KBM-7 (cell line): Measurements from ENCODE around the gene NMRK1.

Experiments used
- DNase-seq: peaks from one replicate; pipeline ENCODE4 v3.0.0-alpha.2; 2015
- in situ Hi-C: fragments of 300-500 bp; cut with MboI; formaldehyde crosslinking; loops from 2 replicates; pipeline ENCODE4 v1.14.3; 2020; ENCODE audit warnings: low sequenced_read_pairs, low pct_unique_long_range_greater_than_20kb, mixed read lengths

The NMRK1 gene

GRCh38 chr9:75067894-75068293 lies 20.1 kb downstream of the NMRK1 start:
- no peak for DNase-seq

GRCh38 chr9:75065510-75065909 lies 22.4 kb downstream of the NMRK1 start:
- DNase-seq = no peak
- in situ Hi-C loops = no loop called here

More at GRCh38 chr9:75067894-75068293, 20.1 kb downstream of the NMRK1 start:
- in situ Hi-C loops = no loop called here

- no peak for DNase-seq
- in situ Hi-C loops = no loop called here
Observed at GRCh38 chr9:75064307-75065025, 23.5 kb downstream of the NMRK1 start.

GRCh38 chr9:75063556-75064305 lies 24.2 kb downstream of the NMRK1 start:
- in situ Hi-C loops = no loop called here
- DNase-seq = no peak

- in situ Hi-C loops = no loop called here
- DNase-seq = no peak
Observed at GRCh38 chr9:75061169-75061568, 26.8 kb downstream of the NMRK1 start.

GRCh38 chr9:75054368-75055001 lies 33.5 kb downstream of the NMRK1 start:
- in situ Hi-C loops = no loop called here
- DNase-seq = no peak

- DNase-seq = no peak
- in situ Hi-C loops = no loop called here
Observed at GRCh38 chr9:75053869-75054268, 34.1 kb downstream of the NMRK1 start.

GRCh38 chr9:75051285-75051684 lies 36.7 kb downstream of the NMRK1 start:
- in situ Hi-C loops = no loop called here
- no peak for DNase-seq

GRCh38 chr9:75047506-75047905 lies 40.4 kb downstream of the NMRK1 start:
- no peak for DNase-seq
- in situ Hi-C loops = no loop called here

GRCh38 chr9:75046725-75047345 lies 41.1 kb downstream of the NMRK1 start:
- in situ Hi-C loops = no loop called here
- DNase-seq = no peak

- no peak for DNase-seq
- in situ Hi-C loops = no loop called here
Observed at GRCh38 chr9:75041041-75041440, 46.9 kb downstream of the NMRK1 start.

- no peak for DNase-seq
- in situ Hi-C loops = no loop called here
Observed at GRCh38 chr9:75039801-75040200, 48.2 kb downstream of the NMRK1 start.

- in situ Hi-C loops = no loop called here
- DNase-seq = no peak
Observed at GRCh38 chr9:75039009-75039408, 48.9 kb downstream of the NMRK1 start.

GRCh38 chr9:75036793-75037192 lies 51.2 kb downstream of the NMRK1 start:
- in situ Hi-C loops = no loop called here
- DNase-seq = no peak

- no peak for DNase-seq
- in situ Hi-C loops = no loop called here
Observed at GRCh38 chr9:75033791-75034473, 54.0 kb downstream of the NMRK1 start.

- DNase-seq = peak; percentile 71
- in situ Hi-C loops = no loop called here
Observed at GRCh38 chr9:75027187-75028107, 60.5 kb downstream of the NMRK1 start.

- in situ Hi-C loops = no loop called here
- no peak for DNase-seq
Observed at GRCh38 chr9:75023846-75024245, 64.1 kb downstream of the NMRK1 start.

- in situ Hi-C loops = no loop called here
- no peak for DNase-seq
Observed at GRCh38 chr9:75019654-75020053, 68.3 kb downstream of the NMRK1 start.
